ENCODE results near the gene GALR2.

The GALR2 gene

DNA sequence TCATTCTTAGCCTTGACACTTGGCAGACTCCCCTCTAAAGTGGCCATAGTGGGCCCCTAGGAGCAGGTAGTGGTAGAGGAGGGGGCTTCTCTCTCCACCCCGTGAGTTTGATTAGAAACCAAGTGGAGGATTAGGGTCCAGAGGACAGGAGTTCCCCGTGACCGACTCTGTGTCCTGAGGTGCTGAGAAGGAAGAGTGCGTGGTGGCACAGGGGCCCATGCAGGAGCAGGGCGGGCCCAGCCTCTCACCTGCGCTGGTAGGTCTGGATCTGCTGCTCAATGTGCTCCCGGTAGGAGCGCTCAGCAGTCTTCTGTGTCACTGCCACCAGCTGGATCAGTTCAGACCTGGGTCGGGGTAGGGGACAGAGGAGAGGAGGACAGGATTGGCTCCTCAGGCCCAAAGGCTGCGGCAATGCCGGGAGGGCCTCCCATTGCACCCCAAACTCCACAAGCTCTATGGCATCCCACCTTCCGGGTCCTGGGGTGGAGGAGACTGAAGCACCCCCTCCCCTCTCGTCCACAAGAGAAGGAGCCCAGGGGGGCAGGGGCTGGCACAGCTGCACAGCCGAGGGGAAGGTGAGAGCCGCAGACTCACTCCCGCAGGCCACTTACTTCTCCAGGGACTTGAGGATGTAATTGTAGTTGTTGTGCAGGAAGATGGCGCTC lies 10.6 kb downstream of the GALR2 start:
- DNase-seq (ENCODE audit: extremely low spot score) = no peak
- TF ChIP-seq, protein P1, sequence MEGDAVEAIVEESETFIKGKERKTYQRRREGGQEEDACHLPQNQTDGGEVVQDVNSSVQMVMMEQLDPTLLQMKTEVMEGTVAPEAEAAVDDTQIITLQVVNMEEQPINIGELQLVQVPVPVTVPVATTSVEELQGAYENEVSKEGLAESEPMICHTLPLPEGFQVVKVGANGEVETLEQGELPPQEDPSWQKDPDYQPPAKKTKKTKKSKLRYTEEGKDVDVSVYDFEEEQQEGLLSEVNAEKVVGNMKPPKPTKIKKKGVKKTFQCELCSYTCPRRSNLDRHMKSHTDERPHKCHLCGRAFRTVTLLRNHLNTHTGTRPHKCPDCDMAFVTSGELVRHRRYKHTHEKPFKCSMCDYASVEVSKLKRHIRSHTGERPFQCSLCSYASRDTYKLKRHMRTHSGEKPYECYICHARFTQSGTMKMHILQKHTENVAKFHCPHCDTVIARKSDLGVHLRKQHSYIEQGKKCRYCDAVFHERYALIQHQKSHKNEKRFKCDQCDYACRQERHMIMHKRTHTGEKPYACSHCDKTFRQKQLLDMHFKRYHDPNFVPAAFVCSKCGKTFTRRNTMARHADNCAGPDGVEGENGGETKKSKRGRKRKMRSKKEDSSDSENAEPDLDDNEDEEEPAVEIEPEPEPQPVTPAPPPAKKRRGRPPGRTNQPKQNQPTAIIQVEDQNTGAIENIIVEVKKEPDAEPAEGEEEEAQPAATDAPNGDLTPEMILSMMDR (IDR thresholded peaks at IDR 0.05; ENCODE audit: control extremely low read depth, extremely low read depth, low read depth, missing control alignments) = no peak
- CTCF ChIA-PET = interaction anchor here (2.1 kb wide), 1 partner anchor 10 kb away, joined by 4 read pairs; the partner anchor contains the start of gene GALR2
- POLR2A ChIA-PET = no interaction called here

DNA sequence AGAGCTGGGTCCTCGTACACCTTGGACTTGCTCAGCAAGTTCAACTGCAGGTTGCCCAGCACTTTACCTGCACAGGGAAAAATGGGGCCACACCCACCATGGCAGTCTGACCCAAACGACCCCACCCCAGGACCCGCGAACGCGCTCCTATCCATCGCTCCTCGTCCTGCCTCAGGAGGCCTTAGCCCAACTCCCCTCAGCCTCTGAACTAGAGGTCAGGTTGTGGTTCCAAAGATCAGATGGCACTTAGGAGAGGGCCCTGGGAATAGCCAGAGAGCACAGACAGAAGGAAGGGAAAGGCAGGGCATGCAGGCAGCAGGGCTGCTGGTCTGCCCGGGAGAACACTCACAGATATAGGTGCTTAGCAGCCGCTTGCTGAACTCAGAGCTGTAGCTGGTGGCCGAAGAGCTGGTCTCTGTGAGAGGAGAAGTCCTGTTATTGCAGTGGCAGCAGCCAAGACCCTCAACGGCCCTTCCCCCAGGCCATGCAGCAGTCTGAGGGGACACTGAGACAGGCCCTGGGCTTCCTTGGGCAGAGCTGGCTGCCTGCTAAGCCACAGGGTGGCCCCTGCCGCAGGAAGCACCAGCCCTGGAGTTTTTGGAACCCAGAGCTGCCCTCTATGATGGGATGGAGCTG lies 11.3 kb downstream of the GALR2 start:
- ChIA-PET CTCF (no interaction called here), POLR2A (no interaction called here)
- no peak for DNase-seq (ENCODE audit: extremely low spot score)
- TF ChIP-seq, protein P1 (IDR thresholded peaks at IDR 0.05; ENCODE audit: control extremely low read depth, extremely low read depth, low read depth, missing control alignments) = no peak

DNA sequence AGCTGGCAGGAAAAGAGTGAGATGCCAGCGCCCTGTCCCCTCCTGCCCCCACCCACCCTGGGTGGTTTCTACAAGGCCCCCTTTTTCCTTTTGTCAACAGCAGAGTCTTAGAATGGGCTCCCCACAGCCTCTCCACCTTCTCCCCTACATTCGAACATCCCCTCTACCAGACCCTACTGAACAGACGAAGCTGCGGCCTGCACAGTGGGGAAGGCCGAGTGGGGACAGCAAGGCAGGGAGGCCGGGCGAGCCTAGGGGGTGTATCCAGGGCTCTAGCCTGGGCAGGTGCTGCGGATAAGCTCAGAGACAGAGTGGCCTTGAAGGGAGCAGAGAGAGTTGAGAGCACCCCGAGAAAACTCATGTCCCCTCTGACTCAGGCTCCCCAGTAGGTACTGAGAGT lies 11.8 kb downstream of the GALR2 start:
- DNase-seq (ENCODE audit: extremely low spot score) = no peak
- POLR2A ChIA-PET = no interaction called here
- CTCF ChIA-PET = no interaction called here
- TF ChIP-seq, protein P1 (IDR thresholded peaks at IDR 0.05; ENCODE audit: control extremely low read depth, extremely low read depth, low read depth, missing control alignments) = no peak

DNA sequence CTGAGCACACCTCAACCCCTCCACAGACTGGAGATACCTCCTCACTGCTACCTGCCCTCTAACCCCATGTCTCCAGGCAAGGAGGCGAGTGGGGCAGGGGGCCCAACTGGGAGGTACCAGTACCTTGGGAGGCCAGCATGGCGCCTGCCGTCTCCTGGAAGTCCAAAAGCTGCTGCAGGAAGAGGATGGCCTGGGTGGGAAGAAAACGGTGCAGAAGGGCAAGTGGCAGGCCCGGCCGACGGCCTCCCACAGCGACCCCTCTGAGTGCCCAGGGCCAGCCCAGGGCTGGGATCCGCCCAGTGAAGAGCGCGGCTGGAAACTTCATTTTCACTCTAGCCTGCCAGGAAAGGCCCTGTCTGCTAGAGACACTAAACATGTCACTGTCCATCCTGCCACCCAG lies 12.9 kb downstream of the GALR2 start:
- TF ChIP-seq, protein P1 (IDR thresholded peaks at IDR 0.05; ENCODE audit: control extremely low read depth, extremely low read depth, low read depth, missing control alignments) = no peak
- DNase-seq (ENCODE audit: extremely low spot score) = no peak
- ChIA-PET POLR2A (no interaction called here), CTCF (no interaction called here)

DNA sequence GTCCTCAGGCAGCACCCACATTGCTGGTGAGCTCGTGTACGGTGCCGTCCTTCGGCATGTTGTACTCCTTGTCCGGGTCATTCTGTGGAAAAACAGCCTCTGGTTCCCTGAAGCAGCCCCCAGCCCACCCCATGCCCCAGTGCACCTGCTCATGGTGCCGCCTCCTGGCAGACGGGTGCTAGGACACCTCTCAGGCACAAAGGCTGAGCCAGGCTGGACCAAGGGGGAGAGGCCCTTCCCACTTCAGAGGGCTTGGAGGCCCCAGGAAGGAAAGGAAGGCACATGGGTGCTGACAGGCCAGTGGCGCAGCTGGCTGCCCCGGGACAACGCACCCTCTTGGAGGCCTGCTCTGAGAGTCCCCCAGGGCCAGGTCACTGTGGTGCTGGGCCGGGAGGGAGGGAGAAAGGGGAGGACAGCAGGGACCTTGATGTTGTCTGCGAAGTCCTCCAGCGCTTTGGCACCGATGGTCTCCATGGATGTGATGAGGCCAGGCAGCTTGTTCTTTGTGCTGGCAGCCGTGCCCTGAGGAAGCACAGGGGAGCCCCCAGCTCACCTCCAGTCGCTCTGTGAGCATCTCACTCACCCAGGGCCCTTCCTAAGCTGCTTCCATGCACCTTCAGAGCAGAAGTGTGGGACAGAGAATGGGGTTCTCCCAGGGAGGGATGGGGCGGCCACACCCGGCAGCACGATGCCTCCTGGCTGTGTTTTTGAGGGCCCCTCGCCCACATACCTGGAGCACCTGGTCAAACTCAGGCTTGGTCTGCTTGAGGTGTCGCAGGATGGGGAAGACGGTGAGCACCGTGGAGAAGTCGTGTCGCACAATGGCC lies 13.7 kb downstream of the GALR2 start:
- POLR2A ChIA-PET = interaction anchor here (0.6 kb wide), 1 partner anchor 46 kb away, joined by 3 read pairs; no protein-coding TSS in a partner anchor
- DNase-seq (ENCODE audit: extremely low spot score) = no peak
- CTCF ChIA-PET = interaction anchor here (1.8 kb wide), 1 partner anchor 192 kb away, joined by 7 read pairs; no protein-coding TSS in a partner anchor
- TF ChIP-seq, protein P1 (IDR thresholded peaks at IDR 0.05; ENCODE audit: control extremely low read depth, extremely low read depth, low read depth, missing control alignments) = no peak

DNA sequence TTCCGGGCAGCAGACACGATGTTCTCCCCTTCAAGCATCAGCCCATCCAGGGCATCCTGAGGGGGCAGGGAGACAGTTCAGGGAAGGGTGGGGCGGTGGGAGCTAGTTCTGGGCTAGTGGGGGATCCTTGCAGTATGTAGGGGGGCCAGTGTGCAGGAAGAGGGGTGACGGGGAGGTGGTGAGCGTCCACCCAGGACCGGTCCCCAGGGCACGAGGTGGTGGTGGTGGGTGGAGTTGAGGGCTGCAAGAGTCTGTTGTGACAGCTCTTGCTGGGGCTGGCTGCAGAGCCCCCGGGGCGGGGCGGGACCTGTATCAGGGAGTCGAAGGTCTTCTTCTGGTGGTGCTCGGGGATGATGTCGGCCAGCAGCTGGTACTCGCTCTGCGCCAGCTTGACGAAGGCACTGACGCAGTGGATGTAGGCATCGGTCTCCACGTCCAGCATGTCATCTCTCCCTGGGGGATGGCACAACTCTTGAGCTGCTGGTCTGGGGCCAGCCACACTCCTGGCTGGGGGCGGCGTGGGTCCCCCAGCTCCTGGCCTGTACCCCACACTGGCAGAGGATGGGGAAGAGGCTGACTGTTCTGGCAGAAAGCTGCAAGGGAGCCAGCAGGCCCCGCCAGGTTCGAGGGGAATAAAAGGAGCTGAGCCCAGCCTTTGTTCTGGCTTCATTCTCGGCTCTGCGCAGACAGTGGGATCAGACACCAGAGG lies 14.4 kb downstream of the GALR2 start:
- TF ChIP-seq, protein P1 (IDR thresholded peaks at IDR 0.05; ENCODE audit: control extremely low read depth, extremely low read depth, low read depth, missing control alignments) = no peak
- ChIA-PET POLR2A (interaction anchor here (0.6 kb wide), 1 partner anchor 46 kb away, joined by 3 read pairs; no protein-coding TSS in a partner anchor), CTCF (interaction anchor here (1.3 to 1.8 kb wide), 2 partner anchors 191 to 309 kb away, joined by 5 to 7 read pairs; no protein-coding TSS in a partner anchor)
- no peak for DNase-seq (ENCODE audit: extremely low spot score)

Data from GM10248 (cell line).